Naive B cell (primary cell): ENCODE results near the gene NEUROD1. TPM values are rescaled to one million over a fixed set of nuclear protein-coding genes. Genes with fewer than 3 reads are reported as not detected.

ENCODE experiments used
- ATAC-seq, 2 donors: fragments of 150-1000 bp; cut with Tn5 transposase; 2 replicates each; pipeline ENCODE4 v1.10.0; 2021; ENCODE audit warnings: low read depth in 2 of 2, mild to moderate bottlenecking in 2 of 2, moderate library complexity in 2 of 2
- DNase-seq: peaks from one replicate; pipeline ENCODE4 v3.0.0; 2022
- H3K27ac Mint-ChIP-seq, 6 donors: one replicate each; pipeline ENCODE4 v1.8.0; 2020 to 2022; ENCODE audit warnings: mild to moderate bottlenecking in 6 of 6, mixed read lengths in 6 of 6, moderate library complexity in 5 of 6, inconsistent platforms in 2 of 6
- H3K27me3 Mint-ChIP-seq, 3 donors: one replicate each; pipeline ENCODE4 v1.8.0; 2021 to 2022; ENCODE audit warnings: mixed read lengths in 3 of 3, mild to moderate bottlenecking in 1 of 3
- H3K36me3 Mint-ChIP-seq, 2 donors: one replicate each; pipeline ENCODE4 v1.8.0; 2020 to 2022; ENCODE audit warnings: mixed read lengths in 2 of 2, inconsistent platforms in 1 of 2, mild to moderate bottlenecking in 1 of 2
- H3K4me1 Mint-ChIP-seq, 3 donors: one replicate each; pipeline ENCODE4 v1.8.0; 2020 to 2022; ENCODE audit warnings: mixed read lengths in 3 of 3, inconsistent platforms in 1 of 3, mild to moderate bottlenecking in 1 of 3, moderate library complexity in 1 of 3
- H3K4me3 Mint-ChIP-seq, 8 donors: one replicate each; pipeline ENCODE4 v1.8.0; 2020 to 2022; ENCODE audit warnings: mild to moderate bottlenecking in 8 of 8, mixed read lengths in 8 of 8, moderate library complexity in 8 of 8, inconsistent platforms in 2 of 8
- H3K9me3 Mint-ChIP-seq, 7 donors: one replicate each; pipeline ENCODE4 v1.8.0; 2020 to 2022; ENCODE audit warnings: mixed read lengths in 7 of 7, mild to moderate bottlenecking in 5 of 7, inconsistent platforms in 2 of 7, moderate library complexity in 1 of 7
- polyA plus RNA-seq, 6 donors: library from polyadenylated mRNA; unstranded; fragments of 300-500 nt; fragmentation: Illumina TruSeq; gene quantifications; one replicate each; pipeline ENCODE4 v1.2.3, GENCODE V29; 2021; ENCODE audit warnings: low read depth in 6 of 6

The NEUROD1 gene
- polyA plus RNA-seq, 6 donors from 2014 or later = not detected

GRCh38 chr2:181685150-181685688 lies 4.9 kb upstream of the NEUROD1 start:
- Mint-ChIP-seq H3K4me3 (peak overlapping the region in 6 of 8 donors; percentile 2 to 78 (median 29)), H3K36me3 (peaks cover 5 to 21% of the 10 kb centered on the region in 2 donors), H3K27ac (peak overlapping the region in 1 of 6 donors; percentile 10), H3K27me3 (peaks cover 77 to 79% (median 78%) of the 10 kb centered on the region in 3 donors), H3K9me3 (peaks cover 2 to 16% (median 7%) of the 10 kb centered on the region in 7 donors), H3K4me1 (peaks cover 34 to 52% (median 49%) of the 10 kb centered on the region in 3 donors)
- no peak for DNase-seq
- ATAC-seq = no peak

- Mint-ChIP-seq H3K27me3 (peaks cover 77 to 81% (median 80%) of the 10 kb centered on the region in 3 donors), H3K4me3 (peak overlapping the region; percentile 2 to 69 (median 37)), H3K27ac (peak overlapping the region in 3 of 6 donors; percentile 0 to 11 (median 2)), H3K9me3 (peaks cover 5 to 22% (median 7%) of the 10 kb centered on the region in 7 donors), H3K4me1 (peaks cover 38 to 53% (median 49%) of the 10 kb centered on the region in 3 donors), H3K36me3 (peaks cover 5 to 26% of the 10 kb centered on the region in 2 donors)
- ATAC-seq (no peak), DNase-seq (no peak)
Observed at GRCh38 chr2:181684454-181685149, 4.3 kb upstream of the NEUROD1 start.

DNA sequence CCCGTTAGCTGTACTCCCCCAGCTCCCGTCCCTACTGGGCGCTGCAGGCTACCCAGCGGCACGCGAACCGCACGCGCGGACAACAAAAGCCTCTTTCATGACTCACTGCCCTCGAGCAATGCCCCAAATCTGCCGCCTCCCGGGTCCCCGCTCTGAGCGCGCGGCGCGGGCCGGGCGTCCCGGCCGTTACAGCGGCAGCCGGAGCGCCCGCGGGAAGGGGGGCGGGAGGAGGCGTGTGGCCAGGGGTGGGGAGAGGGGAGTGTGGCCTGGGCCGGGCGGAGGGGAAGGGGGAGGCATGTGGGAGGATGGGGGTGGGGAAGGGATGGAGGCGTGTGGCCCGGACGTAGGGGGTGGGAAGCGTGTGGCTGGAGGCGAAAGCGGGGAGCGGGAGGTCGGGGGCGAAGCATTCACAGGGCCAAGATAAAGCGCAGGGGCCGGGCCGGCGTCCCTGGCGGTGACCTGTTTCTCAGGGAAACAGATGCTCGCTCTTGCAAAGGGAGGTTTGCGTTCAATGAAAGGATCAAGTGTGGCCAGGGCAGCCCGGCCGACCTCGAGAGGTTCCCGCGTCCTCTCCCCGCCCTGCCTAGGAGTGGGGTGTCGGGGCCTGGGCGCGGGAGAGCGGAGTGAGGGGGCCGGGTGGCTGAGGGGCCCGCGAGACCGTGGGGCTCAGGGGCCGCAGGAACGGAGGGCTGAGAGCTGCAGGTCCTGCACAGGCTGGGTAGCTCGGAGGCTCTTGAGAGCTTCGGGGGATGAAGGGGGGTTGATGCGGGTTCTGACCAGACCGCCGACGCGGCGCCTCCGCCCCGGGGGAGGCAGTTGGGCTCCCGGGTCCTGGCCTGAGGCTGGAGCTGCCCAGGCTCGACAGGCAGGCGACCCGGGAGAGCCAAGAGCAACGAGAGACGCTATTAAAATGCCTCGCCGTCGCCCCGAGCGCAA lies 3.5 kb upstream of the NEUROD1 start:
- peak overlapping the region in 4 of 6 donors; percentile 11 to 57 (median 36) for H3K27ac Mint-ChIP-seq

DNA sequence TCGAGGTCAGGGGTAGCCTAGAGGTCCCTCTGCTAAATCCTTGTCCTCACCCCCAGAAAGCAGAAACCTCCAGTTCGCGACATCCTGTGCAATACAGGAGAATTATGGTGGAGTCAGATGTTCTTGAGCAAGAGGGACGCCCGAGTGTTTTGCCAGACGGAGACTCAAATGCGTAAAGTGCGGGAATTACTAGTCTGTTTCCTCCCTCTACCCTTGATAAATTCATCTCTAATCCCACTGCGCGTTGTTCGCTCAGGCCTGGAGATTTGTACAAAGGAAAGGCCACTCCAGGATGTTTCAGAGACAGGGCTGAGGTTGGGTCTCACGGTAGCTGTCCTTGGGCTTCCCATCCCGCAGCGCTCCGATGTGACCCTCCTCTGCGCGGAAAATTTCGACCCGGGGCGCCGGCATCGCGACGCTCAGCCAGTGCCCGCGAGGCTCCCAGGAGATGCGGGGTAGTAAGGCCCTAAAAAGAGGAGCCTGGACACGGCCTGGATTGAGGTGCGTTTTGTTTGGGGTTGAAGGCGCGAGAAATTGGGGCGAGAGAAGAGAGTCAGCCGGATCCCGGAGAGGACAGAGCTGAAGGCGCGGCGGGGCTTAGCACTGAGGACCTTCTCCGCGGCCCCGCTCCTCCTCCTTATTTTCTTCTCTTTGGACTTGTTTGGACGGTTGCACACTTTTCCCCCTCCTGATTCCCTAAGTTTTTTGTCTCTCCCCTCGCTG lies 2.6 kb upstream of the NEUROD1 start:
- DNase-seq = no peak
- Mint-ChIP-seq H3K4me3 (peak overlapping the region; percentile 64 to 89 (median 80)), H3K36me3 (peaks cover 18 to 41% of the 10 kb centered on the region in 2 donors), H3K27me3 (peaks cover 85 to 89% (median 88%) of the 10 kb centered on the region in 3 donors), H3K27ac (peak overlapping the region in 1 of 6 donors; percentile 84), H3K9me3 (peaks cover 9 to 36% (median 15%) of the 10 kb centered on the region in 7 donors), H3K4me1 (peaks cover 40 to 69% (median 55%) of the 10 kb centered on the region in 3 donors)
- no peak for ATAC-seq

More for the DNA sequence above, 3.5 kb upstream of the NEUROD1 start:
- peaks cover 9 to 30% (median 10%) of the 10 kb centered on the region in 7 donors for H3K9me3 Mint-ChIP-seq
- peak overlapping the region; percentile 60 to 88 (median 80) for H3K4me3 Mint-ChIP-seq
- H3K27me3 Mint-ChIP-seq = peaks cover 78 to 82% (median 81%) of the 10 kb centered on the region in 3 donors
- ATAC-seq = no peak
- DNase-seq = no peak
- H3K36me3 Mint-ChIP-seq = peaks cover 13 to 34% of the 10 kb centered on the region in 2 donors
- H3K4me1 Mint-ChIP-seq = peaks cover 38 to 60% (median 50%) of the 10 kb centered on the region in 3 donors

GRCh38 chr2:181682026-181682789 lies 1.9 kb upstream of the NEUROD1 start:
- Mint-ChIP-seq H3K4me1 (peaks cover 44 to 72% (median 59%) of the 10 kb centered on the region in 3 donors), H3K36me3 (peaks cover 22 to 41% of the 10 kb centered on the region in 2 donors), H3K27me3 (peaks cover 83 to 87% (median 85%) of the 10 kb centered on the region in 3 donors), H3K9me3 (peaks cover 9 to 40% (median 18%) of the 10 kb centered on the region in 7 donors), H3K27ac (peak overlapping the region in 4 of 6 donors; percentile 8 to 84 (median 33)), H3K4me3 (peak overlapping the region; percentile 64 to 89 (median 80))
- ATAC-seq = peak; percentile 74 to 75
- DNase-seq = no peak

- Mint-ChIP-seq H3K36me3 (peaks cover 22 to 41% of the 10 kb centered on the region in 2 donors), H3K4me3 (peak overlapping the region; percentile 52 to 88 (median 76)), H3K4me1 (peaks cover 44 to 68% (median 59%) of the 10 kb centered on the region in 3 donors), H3K27ac (peak overlapping the region in 4 of 6 donors; percentile 19 to 89 (median 62)), H3K27me3 (peaks cover 82 to 91% (median 82%) of the 10 kb centered on the region in 3 donors), H3K9me3 (peaks cover 9 to 40% (median 18%) of the 10 kb centered on the region in 7 donors)
- ATAC-seq = no peak
- no peak for DNase-seq
Observed at GRCh38 chr2:181680937-181681811, 857 bp upstream of the NEUROD1 start.

DNA sequence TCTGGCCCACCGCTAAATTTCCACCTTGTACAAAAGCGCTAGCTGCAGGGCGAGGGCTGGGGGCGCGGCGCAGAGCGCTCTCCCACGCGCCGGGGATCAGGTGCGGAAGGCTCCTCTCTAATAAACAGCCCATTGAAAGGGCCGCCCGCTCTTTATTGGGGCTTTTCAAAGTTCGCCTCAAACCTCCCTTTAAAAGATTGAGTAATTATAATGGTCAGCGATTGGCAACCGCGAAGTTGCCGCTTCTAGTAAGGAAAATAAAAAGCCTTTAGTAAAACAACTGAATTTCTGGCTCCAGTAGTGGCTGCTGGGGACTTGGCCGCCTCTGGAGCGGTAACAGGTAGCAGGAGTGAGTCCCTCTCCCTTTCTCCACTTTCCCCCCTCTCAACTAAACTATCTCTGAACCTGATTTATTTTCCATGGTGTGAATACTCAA lies 755 bp downstream of the NEUROD1 start:
- Mint-ChIP-seq H3K4me1 (peaks cover 41 to 61% (median 53%) of the 10 kb centered on the region in 3 donors), H3K4me3 (peak overlapping the region in 1 of 8 donors; percentile 80), H3K27me3 (peaks cover 68 to 79% (median 70%) of the 10 kb centered on the region in 3 donors), H3K36me3 (peaks cover 22 to 34% of the 10 kb centered on the region in 2 donors), H3K27ac (peak overlapping the region in 2 of 6 donors; percentile 39 to 53), H3K9me3 (peaks cover 4 to 34% (median 17%) of the 10 kb centered on the region in 7 donors)
- DNase-seq (no peak), ATAC-seq (no peak)

DNA sequence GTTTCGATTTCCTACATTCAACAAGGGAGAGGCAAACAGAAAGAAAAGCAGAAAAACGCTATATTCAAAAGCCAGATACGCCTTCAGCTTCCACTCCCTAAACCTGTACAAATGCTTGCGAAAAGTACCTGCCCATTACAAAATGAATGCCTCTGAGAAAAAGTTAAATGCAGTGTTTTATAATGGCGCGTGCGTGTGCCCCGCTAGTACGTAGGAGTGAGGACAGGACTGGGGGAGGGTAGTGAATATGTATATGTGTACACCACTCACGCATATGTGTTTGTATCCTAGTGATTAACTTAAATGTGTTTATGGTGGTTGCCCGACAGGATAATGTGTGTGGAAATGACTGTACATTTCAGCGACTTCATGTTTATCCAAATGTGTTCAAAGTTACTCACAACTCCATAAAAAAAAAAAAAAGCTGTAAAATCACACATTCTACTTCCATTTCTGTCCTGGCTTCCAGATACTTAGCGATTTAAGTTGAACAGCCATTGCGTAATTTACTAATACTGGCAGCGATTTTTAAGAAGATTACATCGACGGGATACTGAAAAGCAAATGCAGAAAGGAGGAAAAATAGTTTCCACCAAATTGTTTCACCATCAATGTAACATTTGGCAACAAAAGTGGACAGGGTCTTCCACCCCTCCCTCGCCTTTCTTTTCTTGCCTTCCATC lies 1.3 kb downstream of the NEUROD1 start:
- ATAC-seq = no peak
- H3K4me1 Mint-ChIP-seq = peaks cover 43 to 59% (median 47%) of the 10 kb centered on the region in 3 donors
- peak overlapping the region in 4 of 6 donors; percentile 39 to 98 (median 66) for H3K27ac Mint-ChIP-seq
- H3K9me3 Mint-ChIP-seq = peaks cover 4 to 34% (median 17%) of the 10 kb centered on the region in 7 donors
- peaks cover 64 to 75% (median 67%) of the 10 kb centered on the region in 3 donors for H3K27me3 Mint-ChIP-seq
- peak overlapping the region in 5 of 8 donors; percentile 14 to 80 (median 50) for H3K4me3 Mint-ChIP-seq
- no peak for DNase-seq
- H3K36me3 Mint-ChIP-seq = peaks cover 22 to 33% of the 10 kb centered on the region in 2 donors

- Mint-ChIP-seq H3K27ac (peak overlapping the region in 5 of 6 donors; percentile 33 to 98 (median 83)), H3K27me3 (peaks cover 56 to 65% (median 63%) of the 10 kb centered on the region in 3 donors), H3K4me3 (peak overlapping the region in 7 of 8 donors; percentile 21 to 80 (median 67)), H3K4me1 (peaks cover 41 to 59% (median 42%) of the 10 kb centered on the region in 3 donors), H3K9me3 (peaks cover 4 to 34% (median 16%) of the 10 kb centered on the region in 7 donors), H3K36me3 (peaks cover 22 to 33% of the 10 kb centered on the region in 2 donors)
- ATAC-seq = peak; percentile 44 to 47
- peak; percentile 38 for DNase-seq
Observed at GRCh38 chr2:181677912-181678586, 2.3 kb downstream of the NEUROD1 start.

DNA sequence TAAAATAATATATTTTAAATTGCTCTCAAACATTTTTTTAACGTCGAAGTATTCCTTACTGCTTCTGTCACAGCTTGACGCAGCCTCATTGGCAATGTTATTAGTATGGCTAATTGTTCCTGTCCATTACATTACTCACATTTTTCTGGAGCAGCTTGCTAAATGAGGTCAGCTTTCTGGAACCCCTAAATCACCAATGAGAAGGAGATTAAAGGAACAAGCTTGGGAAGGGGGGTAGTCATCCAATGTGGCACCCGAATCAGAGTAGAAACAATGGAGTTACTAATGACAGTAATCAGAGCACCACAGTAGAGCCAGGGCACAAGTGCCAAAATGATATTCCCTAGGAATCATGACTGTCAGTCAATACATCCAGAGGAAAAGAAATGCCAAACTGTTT lies 5.1 kb downstream of the NEUROD1 start:
- Mint-ChIP-seq H3K27ac (no peak overlapping the region), H3K36me3 (peaks cover 17 to 20% of the 10 kb centered on the region in 2 donors), H3K27me3 (peaks cover 28 to 42% (median 40%) of the 10 kb centered on the region in 3 donors), H3K4me3 (no peak overlapping the region), H3K4me1 (peaks cover 22 to 41% (median 27%) of the 10 kb centered on the region in 3 donors), H3K9me3 (peaks cover 3 to 24% (median 15%) of the 10 kb centered on the region in 7 donors)
- DNase-seq = no peak
- no peak for ATAC-seq
